ENCODE data around the gene FOXK1. TPM values are rescaled to one million over a fixed set of nuclear protein-coding genes. Genes with fewer than 3 reads are reported as not detected.
A peak's percentile ranks its signal among the peaks of the same experiment; 100 is the strongest.

FOXK1 gene
- total RNA-seq, 2 experiments from 2014 or later: 67.8 to 68.1 TPM

DNA sequence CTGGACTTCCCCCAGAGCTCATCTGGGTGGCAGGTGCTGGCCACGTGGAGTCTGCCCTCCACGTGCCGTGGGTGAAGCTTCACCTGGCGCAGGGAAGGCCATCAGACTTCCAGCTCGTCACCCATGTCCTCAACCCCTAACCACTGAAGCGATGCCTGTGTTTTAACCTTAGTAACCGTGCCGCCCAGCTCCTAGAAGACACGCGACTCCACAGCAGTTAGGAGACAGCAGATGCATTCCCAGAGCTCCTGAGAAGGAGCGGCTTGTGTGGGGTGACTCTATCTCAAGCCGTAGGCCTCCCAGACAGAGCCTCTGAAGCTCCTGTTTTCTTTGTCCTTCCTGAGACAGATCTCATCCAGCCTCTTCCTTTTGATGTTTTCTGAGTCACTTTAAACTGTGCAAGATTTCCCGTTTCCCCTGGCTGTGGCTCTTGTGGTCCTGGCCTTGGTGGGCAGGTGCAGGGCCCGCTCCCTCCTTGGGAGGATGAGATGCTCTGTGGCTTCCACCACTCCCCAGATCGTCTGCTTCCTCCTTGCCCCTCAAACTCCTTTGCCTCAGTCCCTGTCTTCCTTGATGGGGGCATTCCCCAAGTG lies 51.9 kb downstream of the FOXK1 start:
- H3K27me3 ChIP-seq (ENCODE audit: control insufficient read depth in 1 of 2, insufficient read depth in 2 of 2, low read length in 2 of 2): no peaks in the 10 kb centered on the region
- intact Hi-C loops (cut with DNase I, micrococcal nuclease): no loop called here
- Mint-ChIP-seq H3K27ac (peak overlapping the region; percentile 80), H3K9me3 (no peaks in the 10 kb centered on the region), H3K4me1 (ENCODE audit: low read depth) (peaks cover 73% of the 10 kb centered on the region), H3K4me3 (peak overlapping the region; percentile 74), H3K27me3 (no peaks in the 10 kb centered on the region), H3K36me3 (ENCODE audit: low read depth) (peaks cover 19% of the 10 kb centered on the region)
- DNase-seq (peak in 5 of 14 experiments; percentile 27 to 48 (median 38)), ATAC-seq (ENCODE audit: poor library complexity) (peak; percentile 57)
- no peak overlapping the region for H3K4me3 ChIP-seq (ENCODE audit: low read length)
- peak overlapping the region; percentile 5 to 25 for H3K27ac ChIP-seq (ENCODE audit: low read depth in 1 of 2, low read length in 2 of 2)
- peaks cover 52% of the 10 kb centered on the region for H3K4me1 ChIP-seq (ENCODE audit: insufficient read depth, low read length)
- no peak for TF ChIP-seq CTCF (IDR thresholded peaks at IDR 0.05)
- CTCF ChIA-PET: interaction anchor here (0.6 kb wide), 1 partner anchor 18 kb away, joined by 4 read pairs; no protein-coding TSS in a partner anchor
- H3K36me3 ChIP-seq (ENCODE audit: insufficient read depth, low read length): peaks cover 20% of the 10 kb centered on the region
- H3K9me3 ChIP-seq (ENCODE audit: control insufficient read depth in 1 of 2, insufficient read depth in 1 of 2, low read length in 2 of 2): peaks cover 0 to 3% of the 10 kb centered on the region in 2 experiments
- POLR2A ChIA-PET: interaction anchor here (0.6 to 3.5 kb wide), 6 partner anchors 8 to 875 kb away, joined by 3 to 16 read pairs (median 4); partner anchors contain the start of gene AP5Z1

DNA sequence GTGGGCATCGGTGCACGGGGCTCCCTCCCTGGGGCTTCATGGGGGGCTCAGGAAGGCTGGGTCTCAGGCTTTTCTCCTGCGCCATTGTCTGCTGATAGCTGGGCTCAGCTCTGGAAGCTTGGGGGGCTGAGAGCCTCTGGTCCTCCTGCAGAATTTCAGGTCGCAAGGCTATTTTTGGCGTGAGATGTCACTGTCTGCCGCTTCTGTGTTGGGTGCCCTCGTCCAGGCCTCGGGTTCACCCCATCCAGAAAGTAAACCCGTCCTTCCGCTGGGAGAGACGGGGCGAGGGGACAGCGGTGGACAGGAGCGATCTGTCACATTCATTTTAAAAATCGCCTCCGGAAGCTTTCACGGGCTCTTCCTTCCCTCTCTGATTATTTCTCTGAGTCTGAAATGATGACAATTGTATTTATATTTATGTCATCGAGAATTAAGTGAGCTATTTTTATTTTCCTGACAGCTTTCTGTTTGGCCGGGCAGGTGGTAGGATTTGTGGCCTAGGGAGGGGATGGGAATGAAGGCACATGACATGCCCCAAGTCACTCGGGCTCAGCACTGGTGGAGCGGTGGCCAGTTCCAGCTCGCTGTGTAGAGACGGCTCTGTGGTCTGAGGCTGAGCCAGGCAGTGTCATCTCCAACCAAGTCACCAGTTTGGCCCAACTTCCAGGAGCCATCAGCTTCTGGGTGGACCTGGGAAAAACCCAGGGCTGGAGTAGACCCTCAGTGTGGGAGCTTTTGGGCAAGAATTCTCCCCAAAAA lies 52.7 kb downstream of the FOXK1 start:
- ChIA-PET POLR2A (interaction anchor here (0.6 to 3.5 kb wide), 6 partner anchors 9 to 875 kb away, joined by 3 to 16 read pairs (median 4); partner anchors contain the start of gene AP5Z1), CTCF (interaction anchor here (1.4 kb wide), 1 partner anchor 10 kb away, joined by 4 read pairs; no protein-coding TSS in a partner anchor)
- Mint-ChIP-seq H3K9me3 (no peaks in the 10 kb centered on the region), H3K4me1 (ENCODE audit: low read depth) (peaks cover 80% of the 10 kb centered on the region), H3K27me3 (no peaks in the 10 kb centered on the region), H3K4me3 (no peak overlapping the region), H3K36me3 (ENCODE audit: low read depth) (peaks cover 26% of the 10 kb centered on the region), H3K27ac (peak overlapping the region; percentile 80)
- Histone ChIP-seq H3K4me1 (ENCODE audit: insufficient read depth, low read length) (peaks cover 59% of the 10 kb centered on the region), H3K27me3 (ENCODE audit: control insufficient read depth in 1 of 2, insufficient read depth in 2 of 2, low read length in 2 of 2) (no peaks in the 10 kb centered on the region), H3K27ac (ENCODE audit: low read depth in 1 of 2, low read length in 2 of 2) (no peak overlapping the region), H3K4me3 (ENCODE audit: low read length) (no peak overlapping the region), H3K36me3 (ENCODE audit: insufficient read depth, low read length) (peaks cover 18% of the 10 kb centered on the region), H3K9me3 (ENCODE audit: control insufficient read depth in 1 of 2, insufficient read depth in 1 of 2, low read length in 2 of 2) (peaks cover 0 to 3% of the 10 kb centered on the region in 2 experiments)
- ATAC-seq (ENCODE audit: poor library complexity) (no peak), DNase-seq (no peak)
- TF ChIP-seq CTCF (IDR thresholded peaks at IDR 0.05): no peak
- intact Hi-C loops (cut with DNase I, micrococcal nuclease): no loop called here

- Histone ChIP-seq H3K27ac (ENCODE audit: low read depth in 1 of 2, low read length in 2 of 2) (no peak overlapping the region), H3K4me3 (ENCODE audit: low read length) (no peak overlapping the region), H3K9me3 (ENCODE audit: control insufficient read depth in 1 of 2, insufficient read depth in 1 of 2, low read length in 2 of 2) (no peaks in the 10 kb centered on the region), H3K4me1 (ENCODE audit: insufficient read depth, low read length) (peaks cover 49% of the 10 kb centered on the region), H3K36me3 (ENCODE audit: insufficient read depth, low read length) (peaks cover 20% of the 10 kb centered on the region), H3K27me3 (ENCODE audit: control insufficient read depth in 1 of 2, insufficient read depth in 2 of 2, low read length in 2 of 2) (no peaks in the 10 kb centered on the region)
- Mint-ChIP-seq H3K36me3 (ENCODE audit: low read depth) (peaks cover 35% of the 10 kb centered on the region), H3K27me3 (no peaks in the 10 kb centered on the region), H3K4me3 (no peak overlapping the region), H3K4me1 (ENCODE audit: low read depth) (peaks cover 75% of the 10 kb centered on the region), H3K9me3 (no peaks in the 10 kb centered on the region), H3K27ac (peak overlapping the region; percentile 80)
- no peak for ATAC-seq (ENCODE audit: poor library complexity)
- ChIA-PET POLR2A (no interaction called here), CTCF (no interaction called here)
- intact Hi-C loops (cut with DNase I, micrococcal nuclease): no loop called here
- TF ChIP-seq CTCF (IDR thresholded peaks at IDR 0.05): no peak
- no peak for DNase-seq
Observed at GRCh38 chr7:4737300-4737699, 55.2 kb downstream of the FOXK1 start.

Data from CD4-positive, alpha-beta T cell (primary cell).